HL-60 (cell line): ENCODE measurements around the gene CHRNA9.

Experiments used
- DNase-seq, 2 experiments: peaks; one replicate each; pipeline ENCODE4 v3.0.0-alpha.2; 2010 to 2020; ENCODE audit warnings: low read depth in 1 of 2, low spot score in 1 of 2
- H3K27ac ChIP-seq: fragments of 250-450 bp; sonication (Bioruptor Pico); replicated peaks from 2 replicates; pipeline ENCODE4 v1.5.1; 2020; ENCODE audit warnings: mild to moderate bottlenecking, moderate library complexity
- H3K27me3 ChIP-seq: fragments of 250-450 bp; sonication (Bioruptor Pico); 2 replicates; pipeline ENCODE4 v1.5.1; 2021; ENCODE audit warnings: mild to moderate bottlenecking, moderate library complexity; ENCODE audit not compliant: insufficient read depth, poor library complexity, severe bottlenecking
- H3K4me3 ChIP-seq: replicated peaks from 2 replicates; pipeline ENCODE4 v1.5.1; 2011; ENCODE audit warnings: mild to moderate bottlenecking, control low read depth, low read length; ENCODE audit not compliant: insufficient read depth
- GABPA ChIP-seq: IDR thresholded peaks from 2 replicates; pipeline ENCODE4 v1.6.1; 2012; ENCODE audit warnings: low read depth
- POLR2AphosphoS5 ChIP-seq: IDR thresholded peaks from 2 replicates; pipeline ENCODE4 v1.6.1; 2012; ENCODE audit warnings: low read depth
- SPI1 ChIP-seq: IDR thresholded peaks from 2 replicates; pipeline ENCODE4 v1.6.1; 2012; ENCODE audit warnings: low read depth, mild to moderate bottlenecking, borderline replicate concordance
- TF ChIP-seq, protein P1 (sequence below): IDR thresholded peaks from one replicate; pipeline ENCODE4 v1.5.1; 2011; ENCODE audit warnings: low read length, control low read depth, inconsistent platforms; ENCODE audit not compliant: insufficient read depth
- TF ChIP-seq, protein P2 (sequence below): IDR thresholded peaks from 2 replicates; pipeline ENCODE4 v1.6.1; 2012; ENCODE audit warnings: low read depth; ENCODE audit not compliant: insufficient replicate concordance

The CHRNA9 gene

DNA sequence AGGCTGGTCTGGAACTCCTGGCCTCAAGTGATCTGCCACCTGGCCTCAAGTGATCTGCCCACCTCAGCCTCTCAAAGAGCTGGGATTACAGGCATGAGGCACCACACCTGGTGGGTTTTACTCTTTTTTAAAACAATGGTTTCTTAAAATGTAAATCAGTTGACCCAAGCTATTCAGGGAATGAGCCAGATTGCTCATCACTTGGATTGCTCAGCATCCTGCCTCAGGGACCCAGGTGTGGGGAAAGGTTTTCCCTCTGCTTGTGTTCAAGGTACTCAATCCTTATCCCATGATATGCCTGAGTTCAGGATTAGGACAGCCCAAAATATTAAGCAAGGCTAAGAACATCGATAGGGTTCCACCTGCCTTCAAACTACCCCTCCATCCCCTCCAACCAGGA is 67.4 kb downstream of the CHRNA9 start:
- no peak for DNase-seq
- Histone ChIP-seq H3K27me3 (no peaks in the 10 kb centered on the region), H3K27ac (no peak overlapping the region), H3K4me3 (no peak overlapping the region)
- TF ChIP-seq POLR2AphosphoS5 (no peak), GABPA (no peak), SPI1 (no peak)
- TF ChIP-seq, protein P1, sequence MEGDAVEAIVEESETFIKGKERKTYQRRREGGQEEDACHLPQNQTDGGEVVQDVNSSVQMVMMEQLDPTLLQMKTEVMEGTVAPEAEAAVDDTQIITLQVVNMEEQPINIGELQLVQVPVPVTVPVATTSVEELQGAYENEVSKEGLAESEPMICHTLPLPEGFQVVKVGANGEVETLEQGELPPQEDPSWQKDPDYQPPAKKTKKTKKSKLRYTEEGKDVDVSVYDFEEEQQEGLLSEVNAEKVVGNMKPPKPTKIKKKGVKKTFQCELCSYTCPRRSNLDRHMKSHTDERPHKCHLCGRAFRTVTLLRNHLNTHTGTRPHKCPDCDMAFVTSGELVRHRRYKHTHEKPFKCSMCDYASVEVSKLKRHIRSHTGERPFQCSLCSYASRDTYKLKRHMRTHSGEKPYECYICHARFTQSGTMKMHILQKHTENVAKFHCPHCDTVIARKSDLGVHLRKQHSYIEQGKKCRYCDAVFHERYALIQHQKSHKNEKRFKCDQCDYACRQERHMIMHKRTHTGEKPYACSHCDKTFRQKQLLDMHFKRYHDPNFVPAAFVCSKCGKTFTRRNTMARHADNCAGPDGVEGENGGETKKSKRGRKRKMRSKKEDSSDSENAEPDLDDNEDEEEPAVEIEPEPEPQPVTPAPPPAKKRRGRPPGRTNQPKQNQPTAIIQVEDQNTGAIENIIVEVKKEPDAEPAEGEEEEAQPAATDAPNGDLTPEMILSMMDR = no peak
- TF ChIP-seq, protein P2, sequence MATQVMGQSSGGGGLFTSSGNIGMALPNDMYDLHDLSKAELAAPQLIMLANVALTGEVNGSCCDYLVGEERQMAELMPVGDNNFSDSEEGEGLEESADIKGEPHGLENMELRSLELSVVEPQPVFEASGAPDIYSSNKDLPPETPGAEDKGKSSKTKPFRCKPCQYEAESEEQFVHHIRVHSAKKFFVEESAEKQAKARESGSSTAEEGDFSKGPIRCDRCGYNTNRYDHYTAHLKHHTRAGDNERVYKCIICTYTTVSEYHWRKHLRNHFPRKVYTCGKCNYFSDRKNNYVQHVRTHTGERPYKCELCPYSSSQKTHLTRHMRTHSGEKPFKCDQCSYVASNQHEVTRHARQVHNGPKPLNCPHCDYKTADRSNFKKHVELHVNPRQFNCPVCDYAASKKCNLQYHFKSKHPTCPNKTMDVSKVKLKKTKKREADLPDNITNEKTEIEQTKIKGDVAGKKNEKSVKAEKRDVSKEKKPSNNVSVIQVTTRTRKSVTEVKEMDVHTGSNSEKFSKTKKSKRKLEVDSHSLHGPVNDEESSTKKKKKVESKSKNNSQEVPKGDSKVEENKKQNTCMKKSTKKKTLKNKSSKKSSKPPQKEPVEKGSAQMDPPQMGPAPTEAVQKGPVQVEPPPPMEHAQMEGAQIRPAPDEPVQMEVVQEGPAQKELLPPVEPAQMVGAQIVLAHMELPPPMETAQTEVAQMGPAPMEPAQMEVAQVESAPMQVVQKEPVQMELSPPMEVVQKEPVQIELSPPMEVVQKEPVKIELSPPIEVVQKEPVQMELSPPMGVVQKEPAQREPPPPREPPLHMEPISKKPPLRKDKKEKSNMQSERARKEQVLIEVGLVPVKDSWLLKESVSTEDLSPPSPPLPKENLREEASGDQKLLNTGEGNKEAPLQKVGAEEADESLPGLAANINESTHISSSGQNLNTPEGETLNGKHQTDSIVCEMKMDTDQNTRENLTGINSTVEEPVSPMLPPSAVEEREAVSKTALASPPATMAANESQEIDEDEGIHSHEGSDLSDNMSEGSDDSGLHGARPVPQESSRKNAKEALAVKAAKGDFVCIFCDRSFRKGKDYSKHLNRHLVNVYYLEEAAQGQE = no peak

DNA sequence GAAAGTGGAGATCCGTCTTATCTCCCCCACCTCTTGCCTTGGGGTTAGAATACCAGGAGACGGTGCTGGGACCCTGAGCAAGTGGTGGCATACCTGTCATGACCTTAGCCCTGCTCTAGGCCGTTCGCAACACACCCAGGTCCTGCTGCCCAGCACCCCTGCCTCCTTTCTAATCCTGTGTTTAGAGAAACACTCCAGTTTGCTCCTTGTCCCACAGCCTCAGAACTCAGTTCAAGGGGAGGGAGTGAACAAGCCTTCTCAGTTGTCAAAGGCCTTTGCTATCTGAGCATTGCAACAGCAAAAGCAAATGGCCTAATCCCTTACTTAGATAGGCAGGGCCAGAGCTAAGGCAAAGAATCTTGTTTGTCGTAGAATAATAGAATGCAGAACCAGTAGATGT is 67.9 kb downstream of the CHRNA9 start:
- no peak overlapping the region for H3K27ac ChIP-seq
- no peak for DNase-seq
- H3K4me3 ChIP-seq = no peak overlapping the region
- TF ChIP-seq SPI1 = no peak
- no peak for TF ChIP-seq GABPA
- TF ChIP-seq, protein P2 = no peak
- H3K27me3 ChIP-seq = no peaks in the 10 kb centered on the region
